CD4-positive, alpha-beta T cell treated with Interleukin-6 at 100 ng/mL for 8 hours (primary cell): ENCODE results near the gene NECAB3.

Experiments
- DNase-seq: peaks from one replicate; pipeline ENCODE4 v3.0.0-alpha.2; 2020; ENCODE audit warnings: mixed read lengths, low spot score

Gene NECAB3

DNA sequence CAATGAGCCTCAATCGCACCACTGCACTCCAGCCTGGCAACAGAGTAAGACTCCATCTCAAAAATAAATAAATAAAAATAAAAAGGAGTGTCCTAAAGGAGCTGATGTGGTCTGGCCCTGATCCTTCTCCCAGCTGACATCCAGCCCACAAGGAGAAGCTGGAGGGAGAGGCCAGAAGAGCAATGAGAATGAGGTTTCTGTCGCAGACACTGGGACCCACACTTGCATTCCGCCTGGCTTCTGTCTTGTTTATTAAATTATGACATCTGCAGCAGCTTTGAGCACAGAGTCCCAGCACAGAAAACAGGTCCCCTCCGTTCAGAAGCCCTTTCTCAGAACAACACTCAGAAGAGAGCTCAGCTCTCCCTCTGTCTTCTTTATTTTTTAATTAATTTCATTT, 22.2 kb upstream of the NECAB3 start:
- no peak for DNase-seq

DNA sequence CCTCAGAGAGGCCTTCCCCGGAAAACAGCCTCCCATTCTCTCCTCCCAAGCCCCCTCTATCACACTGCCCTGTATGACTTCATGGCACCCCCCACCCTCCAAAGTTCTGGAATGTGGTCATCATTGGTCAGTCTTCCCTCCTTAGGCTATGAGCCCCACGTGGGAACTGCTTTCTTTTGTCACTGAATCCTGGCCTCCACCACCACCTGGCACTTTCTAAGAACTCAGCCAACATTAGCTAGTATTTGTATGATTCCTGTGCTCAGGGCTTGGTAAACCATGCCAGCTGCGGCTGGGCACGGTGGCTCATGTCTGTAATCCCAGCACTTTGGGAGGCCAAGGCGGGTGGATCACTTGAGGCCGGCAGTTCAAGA, 20.4 kb upstream of the NECAB3 start:
- no peak for DNase-seq

DNA sequence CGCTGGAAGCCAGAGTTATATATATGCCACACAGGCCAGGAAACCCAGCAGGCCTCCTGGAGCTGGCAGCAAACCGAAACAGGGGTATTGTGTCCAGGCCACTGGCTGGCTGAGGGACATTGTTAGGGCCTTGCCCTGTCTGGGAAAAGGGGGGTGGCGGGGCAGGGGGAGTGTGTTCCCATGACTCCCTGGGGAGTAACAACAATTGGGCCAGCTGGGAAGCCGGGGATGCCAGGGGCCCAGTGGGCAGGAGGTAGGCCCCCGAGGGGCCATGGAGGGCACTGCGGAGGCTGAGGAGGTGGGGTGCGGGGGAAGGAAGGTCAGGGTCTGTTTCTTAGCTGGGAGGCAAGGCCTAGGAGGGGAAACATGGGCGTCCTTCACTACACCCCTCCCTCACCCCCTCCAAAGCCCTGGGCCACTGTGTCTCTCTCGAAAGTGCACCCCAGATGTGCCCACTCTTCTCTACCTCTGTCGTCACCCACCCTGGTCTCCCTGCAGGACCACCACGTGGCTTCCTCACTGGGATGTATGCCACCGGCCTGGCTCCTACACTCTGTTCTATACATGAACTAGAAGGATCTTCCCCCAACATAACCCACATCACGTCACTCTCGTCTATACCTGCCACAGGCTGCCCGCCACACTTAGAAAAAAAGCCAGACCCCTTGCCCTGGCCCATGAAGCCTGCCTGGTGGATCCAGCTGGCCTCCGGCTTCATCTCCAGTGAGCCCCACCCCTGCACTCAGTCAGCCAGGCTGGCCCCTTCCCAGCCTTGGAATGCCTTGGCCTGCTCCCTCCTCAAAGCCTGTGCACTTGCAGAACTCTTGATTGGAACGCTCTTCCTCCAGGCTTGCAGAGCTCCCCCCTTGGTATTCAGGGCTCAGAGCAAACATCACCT, 19.8 kb upstream of the NECAB3 start:
- DNase-seq = no peak

DNA sequence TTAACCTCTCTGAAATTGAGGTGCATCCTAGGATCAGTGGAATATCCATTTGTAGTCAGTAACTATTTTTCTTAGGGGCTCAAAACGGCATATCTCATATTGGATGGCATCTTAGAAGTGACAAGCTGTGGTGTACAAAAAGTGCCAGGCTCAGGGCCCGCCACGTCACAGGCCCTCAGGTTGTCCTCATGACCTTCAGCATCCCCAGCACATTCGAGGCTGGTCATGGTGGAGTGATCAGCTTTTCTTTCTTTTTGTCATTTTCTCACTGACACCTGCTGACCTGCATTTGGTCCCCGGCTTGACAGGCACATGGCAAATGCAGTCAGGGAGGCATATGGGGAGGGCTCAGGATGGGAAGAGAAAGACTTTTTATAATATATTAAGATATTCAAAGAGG, 19.1 kb upstream of the NECAB3 start:
- DNase-seq = no peak

DNA sequence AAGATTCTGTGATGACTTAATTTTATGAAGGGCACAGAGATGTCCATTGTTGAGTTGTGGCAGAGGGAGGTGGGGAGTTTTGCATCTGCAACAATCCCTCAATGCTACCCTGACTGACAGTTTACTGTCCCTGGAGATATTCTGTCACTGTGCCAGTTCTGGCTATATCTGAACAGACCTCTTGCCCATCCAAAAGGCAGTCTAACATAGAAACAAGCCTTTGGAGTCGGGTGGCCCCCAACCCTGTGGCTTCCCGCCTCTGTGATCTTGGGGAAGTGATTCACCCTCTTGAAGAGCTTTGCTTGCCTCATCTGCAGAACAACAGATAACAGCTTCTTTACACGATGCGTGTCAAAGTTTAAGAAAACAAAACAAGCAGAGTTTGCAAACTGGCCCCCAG, 15.7 kb upstream of the NECAB3 start:
- DNase-seq = peak; percentile 69

DNA sequence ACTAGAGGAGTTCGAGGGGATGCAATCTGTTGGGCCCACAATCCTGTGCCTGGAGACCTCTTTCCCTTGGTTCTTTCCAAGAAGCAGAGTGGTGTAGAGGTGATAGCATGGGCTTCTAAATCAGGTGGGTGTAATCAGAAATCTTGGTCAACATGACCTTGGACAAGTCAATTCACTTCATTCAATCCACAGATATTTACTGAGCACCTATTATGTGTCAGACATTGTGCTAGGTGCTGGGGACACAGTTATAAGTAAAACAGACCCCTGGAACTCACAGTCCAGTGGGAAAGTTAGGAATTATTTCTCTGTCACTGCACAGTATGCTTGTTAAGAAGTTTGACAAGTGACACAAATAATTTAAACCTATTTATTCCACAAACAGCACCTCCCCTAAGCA, 15.3 kb upstream of the NECAB3 start:
- DNase-seq = no peak

DNA sequence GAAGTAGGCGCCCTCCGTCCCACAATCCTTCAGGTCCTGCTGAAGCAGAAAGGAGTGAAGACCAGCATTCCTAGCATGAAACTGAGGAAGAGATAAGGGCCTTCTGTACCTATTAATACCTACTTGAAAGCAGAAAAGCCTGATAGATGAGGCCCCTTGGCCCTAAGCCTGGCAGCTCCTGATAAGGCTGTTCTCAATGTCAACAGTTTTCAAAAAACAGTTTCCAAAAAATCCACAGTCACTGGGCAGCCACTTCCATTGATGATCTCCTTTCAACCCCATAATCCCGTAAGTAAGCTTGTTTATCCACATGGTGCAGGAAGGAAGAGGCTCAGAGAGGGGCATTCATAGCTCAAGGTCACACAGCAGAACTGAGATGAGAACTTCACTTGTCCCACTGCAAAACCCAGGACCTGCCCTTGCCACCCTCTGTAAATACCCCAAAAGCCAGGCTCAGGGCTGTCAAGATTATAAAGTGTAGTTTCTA, 14.8 kb upstream of the NECAB3 start:
- no peak for DNase-seq

DNA sequence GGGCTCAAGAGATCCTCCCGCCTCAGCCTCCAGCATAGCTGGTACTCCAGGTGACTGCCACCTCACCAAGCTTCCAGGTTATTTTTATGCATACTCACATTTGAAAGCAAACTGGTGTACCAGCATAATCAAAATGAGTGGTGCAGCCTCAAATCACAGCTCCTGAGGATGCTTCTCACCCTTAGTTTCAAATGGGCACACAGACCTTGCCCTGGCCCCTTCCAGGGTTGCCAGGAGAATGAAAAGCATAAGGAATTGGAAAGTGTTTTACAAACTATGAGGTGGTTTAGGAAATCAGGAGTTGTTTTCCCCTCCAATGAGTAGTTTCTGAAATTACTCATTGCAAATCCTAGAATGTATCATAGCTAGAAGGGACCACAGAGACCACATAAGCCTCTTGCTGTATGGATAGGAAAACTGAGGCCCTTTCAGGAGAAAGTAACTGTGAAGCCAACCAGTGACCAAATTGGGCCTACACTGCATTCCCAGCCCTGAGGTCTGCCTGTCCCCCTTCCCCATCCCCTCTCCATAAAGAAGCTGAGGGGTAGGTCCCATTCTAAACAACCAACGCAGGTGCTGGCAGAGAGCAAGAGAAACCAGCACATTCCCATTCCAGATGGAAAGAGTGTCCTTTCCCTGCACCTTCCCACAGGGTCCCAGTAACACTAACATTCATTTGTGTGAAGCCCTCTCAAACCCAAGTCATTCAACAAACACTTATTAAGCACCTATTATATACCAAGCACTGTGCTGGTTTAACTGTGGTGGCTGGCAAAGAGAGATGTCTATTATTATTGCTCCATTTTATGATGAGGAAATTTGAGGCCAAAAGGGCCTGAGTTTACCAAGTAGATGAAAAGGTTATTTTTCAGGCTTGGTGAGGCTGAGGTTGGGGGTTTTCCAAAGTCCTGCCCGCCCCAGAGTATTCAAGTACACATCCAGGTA, 14.0 kb upstream of the NECAB3 start:
- no peak for DNase-seq

DNA sequence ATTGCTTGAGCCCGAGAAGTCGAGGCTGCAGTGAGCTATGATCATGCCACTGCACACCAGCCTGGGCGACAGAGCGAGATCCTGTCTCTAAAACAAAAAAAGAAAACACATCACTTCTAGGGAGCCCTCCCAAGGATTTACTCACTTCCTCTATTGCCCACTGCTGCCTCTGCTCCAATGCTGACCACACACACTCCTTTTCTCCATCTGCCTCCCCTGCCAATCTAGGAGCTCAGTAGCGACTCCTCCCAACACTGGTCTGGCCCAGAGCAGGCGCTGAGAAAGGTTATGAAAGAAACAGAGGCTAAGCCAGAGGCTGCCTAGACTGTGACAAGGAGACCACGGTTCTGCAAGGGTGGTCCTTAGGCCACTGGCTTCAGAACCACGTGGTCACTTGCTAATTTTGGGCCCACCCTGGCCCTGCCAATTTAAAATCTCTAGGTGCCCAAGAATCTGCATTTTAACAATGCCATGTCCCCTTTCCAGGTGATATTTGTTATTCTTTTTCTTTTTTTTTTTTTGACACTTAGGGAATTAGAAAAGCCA, 13.2 kb upstream of the NECAB3 start:
- DNase-seq = no peak

DNA sequence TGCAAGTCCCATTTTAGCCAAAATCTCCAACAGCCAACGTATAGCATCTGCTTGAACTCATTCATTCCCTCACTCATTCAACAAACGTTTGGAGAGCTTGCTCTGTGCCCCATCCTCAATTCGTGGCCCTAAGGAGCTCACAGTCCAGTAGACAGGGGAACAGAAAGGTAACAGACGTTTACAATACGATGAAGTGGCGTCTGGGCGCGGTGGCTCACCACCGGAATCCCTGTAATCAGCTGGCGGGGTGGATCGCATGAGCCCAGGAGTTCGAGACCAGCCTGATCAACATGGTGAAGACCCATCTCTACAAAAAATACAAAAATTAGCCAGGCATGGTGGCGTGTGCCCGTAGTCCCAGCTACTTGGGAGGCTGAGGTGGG, 12.7 kb upstream of the NECAB3 start:
- no peak for DNase-seq

DNA sequence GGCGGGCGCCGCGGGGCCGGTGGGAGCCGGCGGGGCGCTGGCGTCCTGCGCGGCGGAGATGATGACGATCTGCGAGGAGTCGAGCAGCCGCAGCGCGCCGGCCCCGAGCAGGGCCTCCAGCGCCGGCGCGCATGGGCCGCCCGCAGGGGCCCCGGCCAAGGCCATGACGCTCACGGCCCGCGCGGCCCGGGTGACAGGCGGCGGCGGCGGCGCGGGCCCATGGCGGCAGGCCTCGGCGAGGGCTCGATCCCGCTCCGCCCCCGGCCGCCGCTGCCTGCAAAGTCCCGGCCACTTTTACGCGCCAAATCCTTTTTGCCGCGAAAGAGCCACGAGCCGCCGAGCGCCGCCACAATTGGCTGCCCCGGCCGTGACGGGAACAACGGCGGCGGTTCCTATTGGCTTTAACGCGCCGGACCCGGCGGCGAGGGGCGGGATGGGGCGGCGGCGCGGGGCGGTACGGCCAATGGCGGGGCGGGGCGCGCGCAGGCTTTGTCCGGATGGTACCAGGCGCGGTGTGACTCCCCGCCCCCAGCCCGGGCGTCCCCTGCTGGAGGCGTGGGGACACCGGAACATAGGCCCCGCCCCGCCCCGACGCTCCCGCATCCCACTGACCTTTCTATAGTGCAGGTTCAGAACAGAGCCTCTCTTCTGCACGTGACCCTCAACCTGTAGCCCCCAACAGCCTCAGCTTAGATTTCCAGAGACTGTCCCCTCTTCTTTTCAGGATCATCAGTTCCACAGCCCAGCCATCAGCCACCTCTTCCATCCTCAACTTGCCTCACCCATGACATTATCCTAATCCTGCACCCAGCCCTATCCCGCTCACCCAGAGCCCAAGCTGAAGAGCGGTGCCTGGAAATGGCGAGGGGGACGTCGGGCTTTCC, 12.1 kb upstream of the NECAB3 start, which contains the start of gene E2F1:
E2F1 (minus strand) TSS at position 286 of the 884 bp plus-strand sequence; CDS start at position 165, 121 bp downstream.
- peak; percentile 94 for DNase-seq

DNA sequence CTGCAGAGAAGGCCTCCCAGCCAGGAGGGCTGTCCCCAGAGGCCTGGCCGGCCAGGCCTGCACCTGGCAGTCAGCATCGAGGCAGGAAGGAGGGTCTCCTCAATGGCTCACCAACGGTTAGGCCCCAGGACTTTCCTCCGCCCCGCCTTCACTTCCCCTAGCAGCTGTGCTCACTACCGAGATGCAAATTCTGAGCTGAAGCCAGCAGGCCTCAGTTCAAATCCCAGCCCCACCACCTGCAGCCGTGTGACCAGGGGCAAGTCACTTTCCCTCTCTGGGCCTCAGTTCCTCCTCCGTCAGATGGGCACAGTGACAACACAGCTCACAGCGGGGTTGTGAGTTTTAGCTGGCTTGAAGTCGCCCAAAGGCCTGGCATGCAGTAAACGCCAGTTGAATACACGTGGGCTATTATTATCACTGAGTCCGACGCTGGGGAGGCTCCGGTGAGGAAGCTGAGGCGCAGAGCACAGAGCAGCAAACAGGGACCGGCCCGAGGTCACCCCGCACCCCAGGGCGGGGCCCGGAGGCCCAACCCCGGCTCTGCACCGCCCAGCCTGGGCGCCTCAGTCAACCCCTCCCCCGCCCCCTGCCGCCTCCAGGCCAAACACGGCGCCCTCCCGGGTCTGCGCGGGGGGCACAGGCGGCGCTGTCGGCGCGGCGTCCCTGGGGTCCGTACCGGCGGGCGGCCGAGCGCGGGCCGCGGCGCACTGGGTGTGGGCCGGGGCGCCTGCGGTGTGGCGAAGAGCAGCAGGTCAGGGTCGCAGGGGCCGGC, 11.3 kb upstream of the NECAB3 start:
- DNase-seq = no peak

DNA sequence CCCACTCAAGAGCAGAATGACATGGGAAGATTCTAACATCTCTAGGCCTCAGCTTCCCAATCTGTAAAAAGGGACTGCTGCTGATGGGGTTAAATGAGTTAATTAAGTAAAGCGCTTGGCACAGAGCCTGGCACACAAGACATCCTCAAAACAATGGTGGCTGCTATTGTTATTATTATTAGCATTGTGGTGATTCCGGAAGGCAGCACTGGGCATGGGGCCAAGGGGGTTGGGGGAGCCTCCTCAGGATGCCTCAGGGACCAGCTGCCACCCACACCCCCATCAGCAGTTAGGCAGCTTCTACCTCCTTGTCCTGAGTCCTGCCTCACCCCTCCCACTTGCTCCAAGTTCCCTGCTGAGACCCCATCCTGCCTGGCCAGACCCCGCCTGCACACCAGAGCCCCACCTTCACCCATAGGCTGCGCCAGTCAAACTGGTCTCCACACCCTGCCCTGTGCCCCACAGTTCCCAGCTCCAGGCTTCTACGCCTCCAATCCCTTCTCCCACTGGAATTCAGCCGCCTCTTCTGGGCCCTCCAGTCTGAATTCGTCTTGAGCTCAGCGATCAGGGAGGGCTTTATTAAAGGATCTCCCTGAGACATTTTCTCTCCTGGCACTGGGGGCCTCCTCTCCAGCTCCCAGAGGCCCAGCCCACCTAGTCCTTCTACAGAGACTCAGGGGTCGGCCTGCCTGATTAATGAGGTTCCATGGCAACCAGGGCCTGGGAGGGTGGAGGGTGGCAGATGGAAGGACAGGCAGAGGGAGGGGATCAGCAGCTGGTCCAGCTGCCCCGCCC, 10.5 kb upstream of the NECAB3 start:
- no peak for DNase-seq

DNA sequence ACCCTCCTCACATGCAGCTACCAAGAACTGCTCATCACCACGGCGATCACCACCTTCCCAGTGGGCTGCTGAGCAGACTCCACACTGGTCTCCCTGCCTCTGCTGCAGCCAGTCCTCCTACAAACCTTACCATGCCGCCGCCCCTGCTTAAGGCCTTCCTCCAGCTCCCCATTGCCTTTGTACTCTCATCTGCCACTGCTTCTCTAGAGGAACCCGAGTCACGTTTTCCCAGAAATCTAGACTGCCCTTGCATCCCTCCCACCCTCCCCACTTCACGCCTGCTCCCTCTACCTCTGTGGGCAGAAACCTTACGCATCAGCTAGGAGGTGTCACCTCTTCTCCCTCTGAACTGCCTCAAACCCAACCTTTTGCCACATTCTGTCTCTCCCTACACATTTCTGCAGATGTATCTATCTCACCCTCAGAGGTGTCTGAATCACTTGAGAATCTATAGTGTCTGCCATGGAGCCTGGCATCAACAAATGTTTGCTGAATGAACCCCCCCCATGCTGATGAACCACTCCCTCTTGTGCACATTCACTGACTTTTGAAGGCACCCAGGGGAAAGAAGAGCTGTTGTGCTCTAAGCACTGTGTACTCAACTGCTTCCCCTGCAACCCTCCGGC, 7.6 kb upstream of the NECAB3 start:
- no peak for DNase-seq

DNA sequence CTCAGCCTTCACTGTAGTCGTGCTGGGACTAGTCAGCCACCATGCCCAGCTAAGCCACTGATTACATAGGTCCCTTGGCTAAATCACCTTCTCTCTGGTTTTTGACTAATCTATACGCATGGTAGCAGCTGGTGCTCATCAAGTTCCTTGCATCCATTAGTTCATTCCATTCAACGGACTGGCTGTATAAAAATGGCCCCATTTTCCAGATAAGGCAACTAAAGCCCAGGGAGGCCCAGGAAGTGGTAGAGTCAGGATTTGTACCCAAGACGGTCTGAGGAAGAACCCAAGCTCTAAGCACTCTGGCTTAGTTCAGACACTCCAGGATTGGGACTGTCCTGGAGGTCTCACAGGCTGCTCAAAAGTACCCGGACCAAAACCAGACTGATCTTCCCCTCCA, 7.1 kb upstream of the NECAB3 start:
- no peak for DNase-seq

DNA sequence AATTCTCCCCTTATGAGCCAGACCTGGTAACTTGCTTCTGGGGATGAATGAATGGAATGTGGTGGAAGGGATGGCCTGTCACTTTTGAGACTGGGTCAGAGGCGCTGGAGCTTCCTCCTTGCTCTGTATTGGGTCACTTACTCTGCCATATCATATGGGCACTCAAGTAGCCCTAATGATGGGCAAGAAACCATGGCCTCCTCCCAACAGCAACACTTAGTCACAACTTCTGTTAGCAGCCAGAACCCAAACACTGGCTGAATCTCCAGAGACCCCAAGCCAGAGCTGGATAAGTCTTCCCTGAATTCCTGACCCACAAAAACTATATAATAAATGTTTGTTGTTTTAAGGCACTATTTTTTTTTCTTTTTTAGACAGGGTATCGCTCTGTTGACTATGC, 6.5 kb upstream of the NECAB3 start:
- DNase-seq = no peak

DNA sequence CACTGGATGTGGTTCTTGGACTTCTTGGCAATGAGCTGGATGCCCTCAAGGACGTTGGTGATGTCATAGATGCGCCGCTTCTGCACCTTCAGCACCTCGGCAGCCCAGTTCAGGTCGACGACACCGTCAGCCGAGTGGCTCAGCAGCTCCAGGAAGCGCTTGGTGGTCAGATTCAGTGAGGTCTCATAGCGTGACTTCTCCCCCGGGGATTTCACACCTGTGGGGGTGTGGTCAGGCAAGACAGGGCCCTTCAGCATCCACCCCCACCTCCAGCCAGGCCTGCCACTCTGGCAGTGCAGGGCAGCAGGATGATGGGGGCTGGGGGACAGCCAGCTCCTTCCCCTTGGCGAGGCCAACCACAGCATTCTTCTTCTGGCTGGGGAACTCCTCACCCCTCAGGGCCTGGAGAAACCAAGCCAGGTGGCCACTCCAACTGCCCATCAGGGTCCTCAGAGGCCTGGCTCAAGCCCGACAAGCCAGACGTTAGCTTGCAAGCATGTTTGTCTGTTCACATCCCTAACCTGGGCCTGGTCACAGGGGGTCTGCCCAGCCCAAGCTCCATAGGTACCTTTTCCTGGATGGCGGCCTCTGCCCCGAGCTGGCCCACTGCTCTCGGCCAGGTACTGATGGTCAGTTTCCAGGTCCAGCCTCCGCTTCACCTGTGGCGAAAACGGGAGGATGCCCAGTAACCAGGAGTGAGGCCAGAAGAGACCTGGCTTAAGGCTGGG, 5.7 kb upstream of the NECAB3 start:
- DNase-seq = peak; percentile 62

DNA sequence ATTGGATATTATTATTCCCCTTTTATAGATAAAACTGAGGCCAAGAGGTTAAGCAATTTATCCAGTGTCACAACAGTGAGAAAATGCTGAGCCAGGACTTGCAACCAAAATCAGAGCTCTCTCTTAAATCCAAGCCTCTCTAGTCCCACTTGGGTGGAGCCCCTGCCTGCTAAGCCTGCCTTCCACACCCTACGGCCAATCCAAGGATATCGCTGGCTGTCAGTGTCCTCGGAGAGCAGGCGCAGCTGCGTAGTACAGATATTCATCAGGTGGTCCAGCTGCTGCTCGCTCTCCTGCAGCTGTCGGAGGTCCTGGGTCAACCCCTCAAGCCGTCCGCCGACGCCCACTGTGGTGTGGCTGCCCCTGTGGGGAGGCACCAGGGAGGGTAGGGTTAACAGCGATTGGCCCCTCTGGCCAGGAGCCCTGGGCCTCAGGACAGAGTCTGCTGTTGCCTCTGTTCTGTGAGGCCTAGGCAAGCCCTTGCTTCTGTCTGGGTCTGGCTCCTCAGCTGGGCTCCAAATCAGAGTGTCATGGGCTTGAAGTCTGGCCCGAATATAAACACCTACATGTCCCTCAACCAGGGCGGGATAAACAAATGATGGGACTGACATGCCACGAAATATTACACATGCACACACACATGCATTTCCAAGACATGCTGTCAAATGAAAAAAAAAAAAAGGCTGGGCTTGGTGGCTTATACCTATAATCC, 3.9 kb upstream of the NECAB3 start:
- no peak for DNase-seq
